Right renal cortex interstitium (tissue), 3 donors: ENCODE results near the gene CLSTN3. TPM values are rescaled to one million over a fixed set of nuclear protein-coding genes. Genes with fewer than 3 reads are reported as not detected.

ENCODE experiments used
- DNase-seq, 3 donors: peaks; one replicate each; pipeline ENCODE4 v3.0.0-alpha.2; 2013; ENCODE audit warnings: low read depth in 3 of 3, low spot score in 2 of 3
- polyA plus RNA-seq, 3 donors: library from polyadenylated mRNA; unstranded; fragments of 120-200 nt; gene quantifications; one replicate each; pipeline ENCODE4 v1.2.1, GENCODE V29; 2013; ENCODE audit not compliant: insufficient read length in 3 of 3

Gene CLSTN3
- polyA plus RNA-seq, 3 donors: 90.0 to 105 (median 95.6) TPM

- no peak for DNase-seq
Observed at GRCh38 chr12:7123806-7124522, 6.2 kb upstream of the CLSTN3 start.

DNA sequence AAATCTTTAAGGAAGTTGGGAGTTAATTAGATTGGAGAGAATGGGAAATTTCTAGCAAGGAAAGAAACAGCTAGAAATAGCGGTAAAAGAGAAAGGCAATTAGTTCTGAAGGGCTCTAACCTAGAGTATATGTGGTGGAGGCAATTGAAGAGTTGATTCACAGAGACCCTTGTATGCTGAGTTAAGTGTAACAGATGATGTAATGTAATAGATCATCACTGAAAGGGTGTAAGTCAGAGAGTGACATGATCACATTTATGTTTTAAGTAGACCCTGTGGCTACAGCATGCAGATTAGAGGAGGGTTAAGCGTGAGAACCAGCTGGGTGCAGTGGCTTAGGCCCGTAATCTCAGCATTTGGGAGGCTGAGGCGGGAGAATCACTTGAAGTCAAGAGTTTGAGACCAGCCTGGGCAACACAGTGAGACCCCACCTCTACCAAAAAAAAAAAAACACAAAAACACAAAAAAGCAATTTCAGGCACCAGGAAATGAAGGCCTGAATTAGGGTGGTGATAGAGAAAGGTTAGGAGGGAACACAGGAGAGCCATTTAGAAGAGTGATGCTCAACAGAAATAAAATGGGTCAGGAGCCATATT lies 4.4 kb upstream of the CLSTN3 start:
- no peak for DNase-seq

DNA sequence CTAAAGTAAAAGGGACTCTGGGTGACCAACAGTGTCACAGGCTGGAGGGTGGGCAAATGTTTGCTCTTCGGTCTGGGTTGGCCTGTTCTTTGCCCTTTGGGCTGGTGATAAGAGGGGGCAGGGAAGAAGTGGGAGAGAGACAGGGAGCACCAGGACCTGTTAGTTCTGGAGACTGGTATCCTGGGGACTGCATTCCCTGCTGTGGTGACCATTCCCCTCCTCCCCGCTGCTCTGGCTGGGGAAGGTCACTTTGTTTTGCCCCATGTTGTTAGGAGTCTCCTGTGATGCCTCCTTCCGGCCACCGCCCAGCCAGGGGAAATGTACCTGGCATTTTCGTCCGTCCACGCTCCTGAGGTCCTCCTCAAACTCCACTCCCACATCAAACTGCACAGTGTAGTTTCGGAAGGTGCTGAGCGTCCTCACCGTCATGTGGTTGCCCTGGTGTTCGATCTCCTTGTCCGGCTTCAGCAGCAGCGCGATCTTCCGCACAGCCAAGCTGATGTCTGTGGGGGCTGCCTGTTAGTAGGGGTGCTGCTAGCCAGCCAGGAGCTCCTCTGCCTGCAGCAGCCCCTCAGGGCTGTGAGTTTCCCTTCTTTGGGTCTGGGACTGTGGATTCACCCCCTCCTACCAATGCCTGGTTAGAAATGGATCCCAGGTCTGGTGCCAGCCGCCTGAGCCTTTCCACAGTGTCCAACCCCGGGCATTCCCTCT lies 2.1 kb upstream of the CLSTN3 start:
- no peak for DNase-seq

DNA sequence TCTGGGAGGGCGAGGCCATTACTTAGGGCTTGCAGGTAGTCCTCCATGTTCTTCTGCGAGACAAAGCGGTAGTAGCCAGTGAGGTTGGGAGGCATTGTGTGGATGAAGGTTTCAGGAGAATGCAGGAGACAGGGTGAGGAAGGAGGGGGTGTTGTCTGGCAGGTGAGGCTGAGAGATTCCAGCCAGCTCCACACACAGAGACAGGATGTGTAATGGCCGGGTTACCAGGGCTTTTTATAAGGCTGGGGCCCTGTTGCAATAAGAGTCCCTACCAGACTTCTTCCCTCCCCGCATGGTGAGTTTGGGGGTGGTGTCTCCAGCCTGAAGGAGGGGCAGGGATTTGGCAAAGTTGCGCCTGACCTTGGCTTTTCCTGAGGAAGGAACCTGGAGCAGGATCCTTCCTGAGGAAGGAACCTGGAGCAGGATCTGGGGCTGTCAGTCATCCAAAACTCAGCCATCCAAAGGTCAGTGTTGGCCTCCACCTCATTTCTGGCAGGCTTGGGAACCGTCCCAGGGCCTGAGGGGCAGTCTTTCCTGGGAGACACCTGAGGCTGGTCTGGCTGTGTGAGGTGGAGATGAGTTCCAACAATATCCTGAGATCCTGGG lies 1.4 kb upstream of the CLSTN3 start, which contains the start of gene RBP5:
TSS of gene RBP5 (minus strand) at position 209 of the 606 bp plus-strand sequence. CDS start at position 95, 114 bp downstream.
- DNase-seq: no peak

- DNase-seq: no peak
Observed at GRCh38 chr12:7129287-7129871, 792 bp upstream of the CLSTN3 start.

DNA sequence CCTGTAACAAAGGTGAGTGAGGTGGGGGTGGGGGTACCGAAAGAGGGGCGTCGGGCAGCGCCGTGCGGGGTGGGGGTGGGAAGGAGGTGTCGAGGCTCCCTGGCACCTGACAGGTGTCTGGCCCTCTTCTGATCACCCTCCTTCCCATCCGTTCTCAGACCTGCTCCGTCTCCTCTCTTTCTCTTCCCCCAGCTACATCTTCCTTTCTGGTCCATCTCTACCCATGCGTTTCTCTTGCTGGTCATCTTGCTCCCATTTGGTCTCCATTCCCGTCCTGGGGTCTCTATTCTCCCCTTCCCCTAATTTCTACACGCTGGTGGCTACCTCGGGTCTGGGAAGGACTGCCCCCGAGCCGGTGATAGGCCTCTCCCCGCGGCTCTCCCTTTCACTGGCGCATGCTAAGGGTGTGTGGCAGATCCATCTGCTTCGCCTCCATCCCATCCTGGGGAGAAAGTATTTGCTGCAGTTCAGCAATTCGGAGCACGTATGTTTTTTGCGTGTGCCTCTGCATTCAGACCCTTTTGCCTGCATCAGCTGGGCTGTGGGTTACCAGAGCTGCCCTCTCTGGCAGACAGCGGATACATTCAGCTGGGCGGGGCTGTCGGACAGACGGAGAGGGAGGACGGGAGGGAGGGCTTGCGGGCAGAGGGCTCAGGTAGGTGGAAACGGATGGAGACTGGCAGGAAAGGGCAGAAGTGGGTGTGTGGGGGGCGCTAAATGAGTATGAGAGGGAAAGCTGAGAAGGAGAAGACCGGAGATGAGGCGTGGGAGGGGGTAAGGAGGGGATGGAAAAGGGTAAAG lies 730 bp downstream of the CLSTN3 start:
- no peak for DNase-seq

DNA sequence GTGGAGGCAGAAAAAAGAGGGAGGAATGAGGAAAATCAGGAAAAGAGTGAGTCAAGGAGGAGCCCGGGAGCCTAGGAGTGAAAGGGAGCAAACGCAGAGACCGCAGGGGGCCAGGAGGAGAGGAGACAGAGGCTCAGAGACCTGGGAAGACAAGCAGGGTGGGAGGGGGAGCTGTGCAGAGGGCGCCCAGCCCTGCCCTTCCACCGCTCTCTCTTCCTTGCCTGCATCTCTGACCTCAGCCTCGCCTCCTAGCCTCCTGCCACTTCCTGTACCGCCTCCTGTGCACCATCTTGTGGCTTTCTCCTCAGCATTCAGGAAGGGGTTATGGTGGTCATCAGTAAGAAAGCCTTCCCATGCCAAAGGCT lies 1.3 kb downstream of the CLSTN3 start:
- no peak for DNase-seq

DNA sequence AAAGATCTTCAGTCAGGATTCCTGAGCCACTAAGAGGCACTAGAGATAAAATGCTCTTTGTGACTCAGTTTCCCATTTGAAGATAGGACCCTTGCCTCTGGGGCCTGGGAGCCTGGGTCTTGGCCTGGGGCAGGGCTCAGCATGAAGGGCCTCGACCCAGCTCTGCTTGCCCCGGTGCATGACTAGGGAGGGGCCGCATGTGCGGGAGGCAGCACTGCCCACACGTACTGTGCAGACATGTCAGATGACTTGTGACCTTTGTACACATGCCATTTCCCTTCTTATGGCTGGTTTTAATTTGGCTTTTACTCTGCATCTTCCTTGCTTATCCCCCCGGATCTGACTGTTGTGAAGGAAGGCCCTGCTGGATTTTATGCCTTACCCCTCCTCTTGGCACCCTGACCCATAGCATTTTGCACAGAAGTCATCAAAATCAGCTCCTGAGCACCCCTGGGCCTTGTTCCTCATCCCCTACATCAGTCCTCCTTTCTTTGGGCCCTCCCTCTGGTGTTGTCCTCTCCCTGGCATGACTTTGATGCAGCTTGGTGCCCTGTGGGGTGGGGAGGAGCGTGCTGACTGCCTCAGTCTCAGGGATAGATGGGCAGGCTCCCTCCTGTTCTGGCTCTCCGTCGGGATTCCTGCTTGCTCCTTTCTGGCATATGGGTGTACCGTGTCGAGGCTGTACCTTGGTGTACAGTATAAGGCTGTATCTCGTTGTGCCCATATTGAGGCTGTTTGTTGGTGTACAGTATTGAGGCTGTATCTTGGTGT lies 4.4 kb downstream of the CLSTN3 start:
- no peak for DNase-seq

DNA sequence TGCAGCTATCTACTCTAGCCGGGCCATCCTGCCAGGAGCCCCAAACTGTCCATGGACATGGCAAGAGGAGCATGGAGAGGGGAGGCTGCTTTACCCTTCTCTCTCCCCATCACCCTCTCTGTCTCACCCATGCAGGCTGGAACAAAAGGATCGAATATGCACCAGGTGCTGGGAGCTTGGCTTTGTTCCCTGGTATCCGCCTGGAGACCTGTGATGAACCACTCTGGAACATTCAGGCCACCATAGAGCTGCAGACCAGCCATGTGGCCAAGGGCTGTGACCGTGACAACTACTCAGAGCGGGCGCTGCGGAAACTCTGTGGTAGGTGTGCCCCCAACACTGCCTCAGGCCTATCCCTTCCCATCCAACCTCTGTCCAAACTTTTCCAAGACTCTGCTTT lies 5.9 kb downstream of the CLSTN3 start:
- no peak for DNase-seq

DNA sequence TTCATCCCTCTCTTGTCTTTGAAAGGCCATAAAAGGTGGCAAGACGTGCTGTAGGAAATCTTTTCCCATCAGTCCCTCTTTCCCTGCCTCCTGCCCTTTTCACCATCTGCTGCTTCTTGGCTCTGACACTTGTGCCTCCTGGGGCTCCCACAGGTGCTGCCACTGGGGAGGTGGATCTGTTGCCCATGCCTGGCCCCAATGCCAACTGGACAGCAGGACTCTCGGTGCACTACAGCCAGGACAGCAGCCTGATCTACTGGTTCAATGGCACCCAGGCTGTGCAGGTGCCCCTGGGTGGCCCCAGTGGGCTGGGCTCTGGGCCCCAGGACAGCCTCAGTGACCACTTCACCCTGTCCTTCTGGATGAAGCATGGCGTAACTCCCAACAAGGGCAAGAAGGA lies 6.5 kb downstream of the CLSTN3 start:
- DNase-seq: no peak

GRCh38 chr12:7137908-7138307 lies 7.7 kb downstream of the CLSTN3 start:
- DNase-seq: no peak

GRCh38 chr12:7139200-7139599 lies 9.0 kb downstream of the CLSTN3 start:
- no peak for DNase-seq

GRCh38 chr12:7141351-7142005 lies 11.3 kb downstream of the CLSTN3 start:
- DNase-seq: no peak

DNA sequence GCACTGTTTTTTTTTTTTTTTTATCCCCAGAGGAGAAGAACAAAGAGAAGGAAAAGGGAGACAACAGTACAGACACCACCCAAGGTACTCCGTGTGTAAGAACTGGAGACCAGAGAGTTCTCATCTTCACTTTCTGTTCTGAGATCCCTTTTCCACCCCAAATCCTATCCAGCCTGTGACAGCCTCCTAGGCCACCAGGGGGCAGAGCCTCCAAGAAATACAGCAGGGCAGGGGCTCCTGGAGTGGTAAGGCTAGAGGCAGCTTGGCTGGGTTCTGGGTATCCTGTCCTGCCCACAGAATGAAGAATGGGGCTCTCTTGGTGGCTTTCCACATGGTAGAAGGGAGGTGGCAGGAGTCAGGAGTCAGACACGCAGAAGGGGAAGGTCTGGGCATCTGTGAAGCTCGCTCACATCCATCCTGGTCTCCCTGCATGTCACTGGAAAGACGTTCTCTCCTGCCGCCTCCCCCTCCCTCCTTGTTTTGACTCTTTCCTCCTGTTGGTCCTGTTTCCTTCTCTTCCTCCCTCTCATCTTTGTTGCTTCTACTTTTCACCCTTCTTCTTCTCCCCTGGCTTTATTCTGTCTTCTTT lies 12.0 kb downstream of the CLSTN3 start:
- DNase-seq: no peak

GRCh38 chr12:7142809-7143465 lies 12.8 kb downstream of the CLSTN3 start:
- no peak for DNase-seq

DNA sequence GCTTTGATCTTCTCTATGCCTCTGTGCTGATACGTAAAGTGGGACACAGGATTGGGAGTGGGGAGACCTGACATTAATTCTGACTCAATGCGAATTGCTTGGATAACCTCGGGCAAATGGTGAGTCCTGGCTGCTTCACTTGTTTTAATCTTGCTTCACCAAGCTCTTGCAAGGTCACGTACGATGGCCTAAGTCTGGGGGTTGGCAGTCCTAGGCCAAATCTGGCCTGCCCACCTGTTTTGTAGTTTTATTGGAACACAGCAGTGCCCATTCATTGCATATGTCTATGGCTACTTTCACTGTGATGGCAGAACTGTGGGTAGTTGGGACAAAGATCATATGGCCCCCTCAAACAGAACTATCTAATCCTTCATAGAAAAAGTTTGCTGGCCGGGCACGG lies 13.4 kb downstream of the CLSTN3 start:
- DNase-seq: no peak

- no peak for DNase-seq
Observed at GRCh38 chr12:7144414-7145120, 14.4 kb downstream of the CLSTN3 start.

DNA sequence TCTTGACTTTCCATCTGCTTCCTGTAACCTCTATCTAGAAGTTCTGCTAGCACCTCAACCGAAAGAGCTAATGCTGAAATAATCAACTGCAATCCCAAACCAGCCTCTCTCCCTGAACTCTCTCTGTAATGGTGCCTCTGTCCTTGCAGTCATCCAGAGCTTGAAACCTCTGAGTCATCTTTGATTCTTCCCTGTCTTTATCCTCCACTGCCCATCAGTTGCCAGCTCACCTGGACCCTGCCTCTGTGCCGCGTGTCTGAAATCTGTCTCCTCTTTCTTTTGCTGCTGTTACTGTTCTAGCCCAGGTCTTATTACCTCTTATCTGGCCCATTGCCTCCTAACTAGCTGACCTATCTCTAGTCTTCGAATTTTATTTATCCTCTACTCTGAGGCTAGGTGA lies 15.5 kb downstream of the CLSTN3 start:
- no peak for DNase-seq
